ENCODE measurements around the gene ZNF416.

The ZNF416 gene

GRCh38 chr19:57578487-57579205 lies at the start of gene ZNF416:
Gene ZNF416, minus strand, starts transcription at chr19:57578911. Its CDS starts 207 bp downstream, at chr19:57578704.
- peak; percentile 98 for DNase-seq (ENCODE audit: low read depth)

- no peak for DNase-seq (ENCODE audit: low read depth)
Observed at GRCh38 chr19:57623091-57623490, 44.4 kb upstream of the ZNF416 start.

- DNase-seq (ENCODE audit: low read depth) = peak; percentile 50
Observed at GRCh38 chr19:57620673-57621348, 42.1 kb upstream of the ZNF416 start.

GRCh38 chr19:57615346-57615745 lies 36.6 kb upstream of the ZNF416 start:
- no peak for DNase-seq (ENCODE audit: low read depth)

- DNase-seq (ENCODE audit: low read depth) = peak; percentile 88
Observed at GRCh38 chr19:57613941-57614743, 35.4 kb upstream of the ZNF416 start, which contains the start of gene ZNF134. Gene ZNF134, plus strand, starts transcription at chr19:57614242. Its CDS starts 5,227 bp downstream, at chr19:57619469.

- no peak for DNase-seq (ENCODE audit: low read depth)
Observed at GRCh38 chr19:57611113-57611512, 32.4 kb upstream of the ZNF416 start.

- DNase-seq (ENCODE audit: low read depth) = no peak
Observed at GRCh38 chr19:57606931-57607330, 28.2 kb upstream of the ZNF416 start.

GRCh38 chr19:57599761-57600383 lies 21.2 kb upstream of the ZNF416 start, which contains the start of gene ZNF530:
Gene ZNF530, plus strand, starts transcription at chr19:57599885. Its CDS starts 4,461 bp downstream, at chr19:57604346.
- DNase-seq (ENCODE audit: low read depth) = peak; percentile 90

- DNase-seq (ENCODE audit: low read depth) = no peak
Observed at GRCh38 chr19:57599377-57599760, 20.7 kb upstream of the ZNF416 start.

GRCh38 chr19:57587529-57587928 lies 8.8 kb upstream of the ZNF416 start:
- peak; percentile 66 for DNase-seq (ENCODE audit: low read depth)

- peak; percentile 89 for DNase-seq (ENCODE audit: low read depth)
Observed at GRCh38 chr19:57583521-57584416, 5.1 kb upstream of the ZNF416 start, which contains the start of gene ZIK1. Gene ZIK1, plus strand, starts transcription at chr19:57584145. Its CDS starts 212 bp downstream, at chr19:57584357.

- DNase-seq (ENCODE audit: low read depth) = no peak
Observed at GRCh38 chr19:57583104-57583520, 4.4 kb upstream of the ZNF416 start.

- no peak for DNase-seq (ENCODE audit: low read depth)
Observed at GRCh38 chr19:57576661-57577060, 2.0 kb downstream of the ZNF416 start.

GRCh38 chr19:57572415-57572947 lies 6.2 kb downstream of the ZNF416 start:
- DNase-seq (ENCODE audit: low read depth) = no peak

GRCh38 chr19:57570707-57571106 lies 8.0 kb downstream of the ZNF416 start:
- DNase-seq (ENCODE audit: low read depth) = no peak

GRCh38 chr19:57566396-57567265 lies 12.1 kb downstream of the ZNF416 start:
- DNase-seq (ENCODE audit: low read depth) = peak; percentile 68

GRCh38 chr19:57563547-57563946 lies 15.2 kb downstream of the ZNF416 start:
- DNase-seq (ENCODE audit: low read depth) = no peak

GRCh38 chr19:57560049-57560491 lies 18.6 kb downstream of the ZNF416 start:
- DNase-seq (ENCODE audit: low read depth) = peak; percentile 39

GRCh38 chr19:57559404-57560025 lies 19.2 kb downstream of the ZNF416 start, which contains the start of gene ZNF550:
Gene ZNF550, minus strand, starts transcription at chr19:57559863. Its CDS starts 181 bp downstream, at chr19:57559682.
- peak; percentile 83 for DNase-seq (ENCODE audit: low read depth)

Data from amniotic epithelial cell (primary cell).